Activated T-helper 2 cell treated with anti-CD3 and anti-CD28 coated beads, Interferon-gamma antibody, Interleukin-2, Interleukin-4, amounts not matched to agents 10 μg/mL and 5 μg/mL and 100 μg/mL, durations not matched to agents 14 hours and 24 hours and 36 hours (primary cell): ENCODE measurements around the gene ULK3. TPM values are rescaled to one million over a fixed set of nuclear protein-coding genes. Genes with fewer than 3 reads are reported as not detected.
A peak's percentile ranks its signal among the peaks of the same experiment; 100 is the strongest.

Experiments
- DNase-seq: peaks from one replicate; pipeline ENCODE4 v3.0.0; 2021; ENCODE audit warnings: low spot score
- H3K27ac Mint-ChIP-seq: one replicate; pipeline ENCODE4 v1.8.0; 2021; ENCODE audit warnings: mixed read lengths
- H3K27me3 Mint-ChIP-seq: one replicate; pipeline ENCODE4 v1.8.0; 2021; ENCODE audit warnings: low read depth, mixed read lengths
- H3K36me3 Mint-ChIP-seq: one replicate; pipeline ENCODE4 v1.8.0; 2021; ENCODE audit warnings: low read depth, mixed read lengths
- H3K4me1 Mint-ChIP-seq: one replicate; pipeline ENCODE4 v1.8.0; 2021; ENCODE audit warnings: low read depth, mixed read lengths
- H3K4me3 Mint-ChIP-seq: one replicate; pipeline ENCODE4 v1.8.0; 2021; ENCODE audit warnings: low read depth, mild to moderate bottlenecking, moderate library complexity, mixed read lengths
- H3K9me3 Mint-ChIP-seq: one replicate; pipeline ENCODE4 v1.8.0; 2021; ENCODE audit warnings: mixed read lengths
- intact Hi-C: fragments of 100-400 bp; cut with micrococcal nuclease; formaldehyde crosslinking; loops from one replicate; pipeline ENCODE4 v1.15.1; 2023
- total RNA-seq: library from RNA; stranded (reverse); gene quantifications from 2 replicates; pipeline ENCODE4 v1.2.3, GENCODE V29; 2022

The ULK3 gene
- total RNA-seq, 1 donor from 2014 or later: 47.7 TPM

GRCh38 chr15:74844319-74845207 lies 1.6 kb upstream of the ULK3 start:
- peaks cover 38% of the 10 kb centered on the region for H3K4me1 Mint-ChIP-seq
- intact Hi-C loops: loop anchor here (1.0 to 5.0 kb wide), 7 partner anchors 29 to 106 kb away; partner anchors contain the start of genes COX5A and SCAMP2
- H3K27ac Mint-ChIP-seq: peak overlapping the region; percentile 92
- peak overlapping the region; percentile 18 for H3K4me3 Mint-ChIP-seq
- H3K9me3 Mint-ChIP-seq: no peaks in the 10 kb centered on the region
- peaks cover 50% of the 10 kb centered on the region for H3K36me3 Mint-ChIP-seq
- no peaks in the 10 kb centered on the region for H3K27me3 Mint-ChIP-seq
- DNase-seq: no peak

DNA sequence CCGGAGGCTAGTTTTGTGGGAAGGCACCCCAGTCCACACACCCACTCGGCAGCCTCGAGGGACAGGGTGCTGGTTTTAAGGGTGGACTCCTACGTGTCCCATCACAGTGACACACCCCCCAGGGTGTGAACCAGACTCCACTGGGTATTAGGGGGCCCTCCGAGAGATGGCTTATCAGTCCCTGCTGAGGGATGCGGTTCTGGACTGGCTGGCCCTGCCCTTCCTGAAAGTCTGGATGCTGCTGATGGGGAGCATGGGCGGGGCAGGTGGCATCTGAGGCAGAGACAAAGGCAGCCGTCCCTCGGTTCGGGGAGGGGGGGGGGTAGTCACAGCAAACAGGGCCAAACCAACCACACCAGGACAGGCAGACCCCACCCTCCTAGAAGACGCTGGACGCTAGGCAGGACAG lies 939 bp upstream of the ULK3 start:
- Mint-ChIP-seq H3K9me3 (no peaks in the 10 kb centered on the region), H3K4me1 (peaks cover 38% of the 10 kb centered on the region), H3K27me3 (no peaks in the 10 kb centered on the region), H3K27ac (peak overlapping the region; percentile 92), H3K4me3 (peak overlapping the region; percentile 81), H3K36me3 (peaks cover 48% of the 10 kb centered on the region)
- no peak for DNase-seq
- intact Hi-C loops: loop anchor here (2.0 to 5.0 kb wide), 6 partner anchors 55 to 107 kb away; partner anchors contain the start of gene COX5A

DNA sequence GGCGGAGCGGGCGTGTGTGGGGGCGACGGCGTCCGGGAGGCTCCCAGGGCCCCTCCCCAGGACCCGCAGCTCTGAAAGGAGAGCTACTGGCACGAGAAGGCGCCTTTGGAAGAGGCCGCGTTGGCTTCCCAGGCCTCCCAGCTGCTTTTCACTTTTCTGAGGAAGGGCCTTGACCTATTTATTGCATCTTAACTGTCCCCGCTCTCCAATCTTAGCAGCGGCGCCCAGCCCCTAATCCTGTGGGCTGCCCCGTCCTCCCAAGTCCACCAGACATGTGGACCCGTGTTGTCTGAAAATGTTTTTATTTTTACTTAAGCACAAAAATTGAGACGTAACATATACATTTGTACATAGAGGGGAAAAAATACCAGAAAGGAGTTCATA lies 481 bp upstream of the ULK3 start:
- H3K4me1 Mint-ChIP-seq: peaks cover 38% of the 10 kb centered on the region
- H3K9me3 Mint-ChIP-seq: no peaks in the 10 kb centered on the region
- intact Hi-C loops: loop anchor here (2.0 to 5.0 kb wide), 2 partner anchors 73 to 94 kb away; partner anchors contain the start of gene COX5A
- no peak for DNase-seq
- peak overlapping the region; percentile 92 for H3K27ac Mint-ChIP-seq
- peaks cover 43% of the 10 kb centered on the region for H3K36me3 Mint-ChIP-seq
- H3K4me3 Mint-ChIP-seq: peak overlapping the region; percentile 81
- no peaks in the 10 kb centered on the region for H3K27me3 Mint-ChIP-seq

GRCh38 chr15:74841891-74842373 lies 1.0 kb downstream of the ULK3 start:
- peaks cover 31% of the 10 kb centered on the region for H3K36me3 Mint-ChIP-seq
- no peaks in the 10 kb centered on the region for H3K9me3 Mint-ChIP-seq
- H3K27ac Mint-ChIP-seq: peak overlapping the region; percentile 26
- intact Hi-C loops: loop anchor here (2.0 to 5.0 kb wide), 2 partner anchors 71 to 95 kb away; partner anchors contain the start of gene COX5A
- H3K4me3 Mint-ChIP-seq: peak overlapping the region; percentile 89
- peaks cover 38% of the 10 kb centered on the region for H3K4me1 Mint-ChIP-seq
- H3K27me3 Mint-ChIP-seq: no peaks in the 10 kb centered on the region
- DNase-seq: no peak

DNA sequence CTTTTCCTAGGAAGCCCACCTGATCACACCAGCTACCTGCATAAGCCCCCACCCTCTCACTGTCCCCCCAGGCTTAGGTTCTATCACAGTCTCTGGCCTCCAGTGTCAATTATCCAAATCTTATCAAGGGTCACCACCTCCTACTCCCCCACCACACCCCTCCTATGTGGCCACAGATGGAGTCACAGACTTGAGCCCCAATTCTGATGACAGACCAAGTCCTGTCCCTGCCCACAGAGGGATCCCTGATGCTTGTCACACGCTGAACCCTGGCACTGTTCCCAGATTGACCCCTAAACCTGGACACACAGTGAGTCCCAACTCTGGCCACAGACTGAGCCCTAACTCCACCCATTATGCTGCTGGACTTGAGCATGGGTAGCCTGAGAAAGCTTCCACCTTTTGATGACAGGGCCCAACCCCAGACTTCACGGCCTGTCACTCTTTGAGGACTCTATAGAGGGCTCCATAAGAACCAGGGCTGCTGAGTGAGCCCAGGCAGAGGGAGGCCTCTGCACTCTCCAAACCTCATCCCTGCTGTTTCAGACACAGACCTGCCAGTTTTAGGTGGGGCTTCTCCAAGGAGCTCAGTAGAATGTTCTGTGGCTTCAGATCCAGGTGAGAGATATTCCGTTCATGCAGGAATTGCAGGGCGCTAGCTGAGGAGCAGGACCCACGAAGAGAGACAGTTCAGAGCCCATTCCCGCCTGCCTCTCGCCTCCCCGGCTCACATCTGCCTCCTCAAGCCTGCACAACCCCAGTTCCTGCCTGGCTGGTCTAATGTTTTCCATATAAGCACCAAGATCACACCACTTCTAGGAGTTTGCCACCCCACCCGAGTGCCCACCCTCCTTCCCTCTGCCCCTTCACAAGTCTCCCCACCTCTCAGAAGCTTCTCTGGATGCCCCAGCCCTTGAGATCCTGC lies 1.8 kb downstream of the ULK3 start:
- Mint-ChIP-seq H3K4me3 (peak overlapping the region; percentile 71), H3K36me3 (peaks cover 32% of the 10 kb centered on the region), H3K9me3 (no peaks in the 10 kb centered on the region), H3K27ac (peak overlapping the region; percentile 16), H3K27me3 (no peaks in the 10 kb centered on the region), H3K4me1 (peaks cover 36% of the 10 kb centered on the region)
- no peak for DNase-seq
- intact Hi-C loops: loop anchor here (5.0 kb wide), 1 partner anchor 96 kb away; the partner anchor contains the start of gene COX5A

GRCh38 chr15:74839526-74840395 lies 3.2 kb downstream of the ULK3 start:
- Mint-ChIP-seq H3K36me3 (peaks cover 34% of the 10 kb centered on the region), H3K9me3 (no peaks in the 10 kb centered on the region), H3K4me1 (peaks cover 30% of the 10 kb centered on the region), H3K27ac (no peak overlapping the region), H3K27me3 (no peaks in the 10 kb centered on the region), H3K4me3 (no peak overlapping the region)
- no peak for DNase-seq
- intact Hi-C loops: loop anchor here (5.0 kb wide), 1 partner anchor 98 kb away; the partner anchor contains the start of gene COX5A

- H3K27ac Mint-ChIP-seq: no peak overlapping the region
- H3K4me3 Mint-ChIP-seq: no peak overlapping the region
- H3K4me1 Mint-ChIP-seq: peaks cover 24% of the 10 kb centered on the region
- no peaks in the 10 kb centered on the region for H3K9me3 Mint-ChIP-seq
- H3K27me3 Mint-ChIP-seq: no peaks in the 10 kb centered on the region
- peaks cover 28% of the 10 kb centered on the region for H3K36me3 Mint-ChIP-seq
- intact Hi-C loops: no loop called here
- DNase-seq: no peak
These were observed 4.0 kb downstream of the ULK3 start for GRCh38 chr15:74838746-74839525.

- DNase-seq: no peak
- intact Hi-C loops: no loop called here
- peaks cover 22% of the 10 kb centered on the region for H3K4me1 Mint-ChIP-seq
- peaks cover 28% of the 10 kb centered on the region for H3K36me3 Mint-ChIP-seq
- no peaks in the 10 kb centered on the region for H3K27me3 Mint-ChIP-seq
- no peaks in the 10 kb centered on the region for H3K9me3 Mint-ChIP-seq
- no peak overlapping the region for H3K4me3 Mint-ChIP-seq
- H3K27ac Mint-ChIP-seq: no peak overlapping the region
These were observed 4.8 kb downstream of the ULK3 start for GRCh38 chr15:74838137-74838516.

- no peaks in the 10 kb centered on the region for H3K27me3 Mint-ChIP-seq
- H3K4me3 Mint-ChIP-seq: no peak overlapping the region
- no peak for DNase-seq
- peaks cover 22% of the 10 kb centered on the region for H3K4me1 Mint-ChIP-seq
- H3K27ac Mint-ChIP-seq: no peak overlapping the region
- H3K36me3 Mint-ChIP-seq: peaks cover 27% of the 10 kb centered on the region
- intact Hi-C loops: no loop called here
- H3K9me3 Mint-ChIP-seq: no peaks in the 10 kb centered on the region
These were observed 5.3 kb downstream of the ULK3 start for GRCh38 chr15:74837482-74838136.

DNA sequence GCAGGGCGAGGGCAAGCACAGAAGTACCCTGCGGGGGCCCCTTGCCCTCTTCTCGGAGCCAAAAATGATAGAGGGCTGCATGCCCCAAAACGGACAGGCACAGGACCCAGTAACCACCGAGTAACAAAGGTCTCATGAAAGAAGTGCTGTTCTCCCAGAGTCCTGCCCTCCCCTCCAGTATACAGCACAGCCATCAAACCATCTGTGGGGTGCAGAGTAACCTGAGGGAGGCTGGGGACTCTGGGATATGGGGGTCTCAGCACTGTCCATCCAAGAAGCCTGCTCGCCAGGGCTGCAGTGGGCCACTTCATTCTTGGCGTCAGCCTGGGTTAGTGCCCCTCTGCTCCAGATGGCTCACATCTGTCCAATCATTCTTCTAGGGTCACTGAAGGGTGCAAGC lies 6.1 kb downstream of the ULK3 start:
- Mint-ChIP-seq H3K36me3 (peaks cover 25% of the 10 kb centered on the region), H3K27me3 (no peaks in the 10 kb centered on the region), H3K27ac (no peak overlapping the region), H3K4me3 (no peak overlapping the region), H3K9me3 (no peaks in the 10 kb centered on the region), H3K4me1 (peaks cover 17% of the 10 kb centered on the region)
- intact Hi-C loops: no loop called here
- no peak for DNase-seq

- no peaks in the 10 kb centered on the region for H3K27me3 Mint-ChIP-seq
- H3K9me3 Mint-ChIP-seq: no peaks in the 10 kb centered on the region
- H3K4me1 Mint-ChIP-seq: peaks cover 5% of the 10 kb centered on the region
- no peak overlapping the region for H3K4me3 Mint-ChIP-seq
- no peak overlapping the region for H3K27ac Mint-ChIP-seq
- no peak for DNase-seq
- H3K36me3 Mint-ChIP-seq: peaks cover 17% of the 10 kb centered on the region
- intact Hi-C loops: no loop called here
These were observed 7.6 kb downstream of the ULK3 start for GRCh38 chr15:74835312-74835823.
